Lower leg skin (tissue), 3 donors: ENCODE measurements around the gene OTOP1.

Source experiments
- CTCF ChIP-seq, 3 donors: fragments of 450-650 bp; IDR thresholded peaks; one replicate each; pipeline ENCODE4 v1.5.1; 2016; ENCODE audit warnings: antibody characterized with exemption in 3 of 3, mild to moderate bottlenecking in 3 of 3, moderate library complexity in 2 of 3
- POLR2A ChIP-seq, 2 donors: fragments of 450-650 bp; IDR thresholded peaks; one replicate each; pipeline ENCODE4 v1.6.1; 2016 to 2017; ENCODE audit warnings: antibody characterized with exemption in 2 of 2, mild to moderate bottlenecking in 1 of 2, moderate library complexity in 1 of 2

GRCh38 chr4:4204401-4204745 lies 22.4 kb downstream of the OTOP1 start:
- no peak for TF ChIP-seq CTCF (IDR thresholded peaks at IDR 0.05)
- TF ChIP-seq POLR2A (IDR thresholded peaks at IDR 0.05): no peak
